Parathyroid adenoma (tissue), 2 donors: ENCODE data around the gene SETX.

Source experiments
- H2AFZ ChIP-seq: fragments of 300-600 bp; sonication (generic); one replicate; pipeline ENCODE4 v1.7.0; 2017; ENCODE audit warnings: antibody characterized with exemption, mild to moderate bottlenecking
- H3K27ac ChIP-seq: fragments of 300-600 bp; sonication (generic); one replicate; pipeline ENCODE4 v1.7.0; 2017
- H3K27me3 ChIP-seq: fragments of 300-600 bp; sonication (generic); one replicate; pipeline ENCODE4 v1.7.0; 2017; ENCODE audit warnings: low read length; ENCODE audit not compliant: control insufficient read depth, insufficient read depth
- H3K36me3 ChIP-seq: fragments of 300-600 bp; sonication (generic); one replicate; pipeline ENCODE4 v1.7.0; 2017; ENCODE audit warnings: low read length; ENCODE audit not compliant: control insufficient read depth, insufficient read depth
- H3K4me1 ChIP-seq: fragments of 300-600 bp; sonication (generic); one replicate; pipeline ENCODE4 v1.7.0; 2017; ENCODE audit warnings: control low read depth
- H3K4me2 ChIP-seq: fragments of 300-600 bp; sonication (generic); one replicate; pipeline ENCODE4 v1.7.0; 2017; ENCODE audit warnings: low read length
- H3K4me3 ChIP-seq: fragments of 300-600 bp; sonication (generic); one replicate; pipeline ENCODE4 v1.7.0; 2017; ENCODE audit warnings: low read depth, low read length
- H3K79me2 ChIP-seq: fragments of 300-600 bp; sonication (generic); one replicate; pipeline ENCODE4 v1.7.0; 2017; ENCODE audit warnings: control low read depth
- H3K9ac ChIP-seq: fragments of 300-600 bp; sonication (generic); one replicate; pipeline ENCODE4 v1.7.0; 2017; ENCODE audit warnings: mild to moderate bottlenecking
- H3K9me3 ChIP-seq: fragments of 300-600 bp; sonication (generic); one replicate; pipeline ENCODE4 v1.7.0; 2017; ENCODE audit warnings: low read length; ENCODE audit not compliant: control insufficient read depth
- TF ChIP-seq, protein P1 (sequence below): fragments of 300-600 bp; sonication (generic); IDR thresholded peaks from one replicate; pipeline ENCODE4 v1.7.0; 2017; ENCODE audit warnings: antibody characterized with exemption, mild to moderate bottlenecking
- donor health status: primary hyperparathyroidism.

SETX gene

DNA sequence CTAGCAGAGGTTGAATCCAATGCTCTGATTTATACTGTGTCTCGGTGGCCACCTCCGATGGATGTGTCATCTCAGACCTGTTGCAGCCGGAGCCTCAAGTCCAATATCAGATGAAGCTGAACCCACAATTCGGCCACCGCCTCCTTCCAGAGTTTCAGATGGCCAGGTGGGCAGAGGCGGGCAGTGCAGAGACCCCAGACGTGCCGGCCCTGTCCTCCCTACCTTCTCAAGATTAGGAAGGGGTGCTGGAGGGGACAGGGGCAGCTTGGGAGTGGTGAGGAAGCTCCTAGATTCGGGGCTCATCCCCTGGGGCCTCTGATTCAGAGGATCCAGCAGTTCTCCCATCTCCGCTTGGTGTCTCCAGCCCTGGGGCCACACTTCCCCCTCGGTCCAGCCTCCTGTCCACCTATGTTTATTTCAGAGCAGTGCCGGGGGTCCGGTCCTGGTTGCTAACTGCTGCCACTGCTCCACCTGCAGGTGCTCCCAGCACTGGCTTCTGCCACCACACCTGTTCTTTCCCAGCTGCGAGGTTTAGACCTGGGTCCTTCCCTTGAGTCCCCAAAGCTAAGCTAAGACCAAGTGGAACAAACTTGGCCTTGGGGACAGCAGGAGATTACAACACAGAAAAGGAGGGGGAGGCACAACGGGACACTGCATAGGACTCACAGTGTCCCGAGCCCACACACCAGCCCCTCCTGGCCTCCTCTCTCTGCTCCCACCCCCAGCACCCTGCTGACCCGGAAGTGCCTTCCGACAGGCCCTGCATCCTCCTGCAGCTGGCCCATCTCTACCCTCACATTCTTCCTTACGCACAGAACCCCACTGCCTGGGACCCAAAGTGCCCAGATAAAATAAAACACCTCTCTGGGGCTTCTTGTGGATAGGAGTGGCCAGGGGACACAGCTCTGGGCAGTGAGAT, 111.4 kb downstream of the SETX start:
- Histone ChIP-seq H3K79me2 (no peaks in the 10 kb centered on the region), H3K9ac (no peak overlapping the region), H3K4me1 (no peaks in the 10 kb centered on the region), H3K27ac (no peak overlapping the region), H3K36me3 (no peaks in the 10 kb centered on the region), H3K4me3 (no peak overlapping the region), H3K4me2 (no peak overlapping the region), H3K9me3 (no peaks in the 10 kb centered on the region), H2AFZ (no peak overlapping the region), H3K27me3 (no peaks in the 10 kb centered on the region)
- TF ChIP-seq, protein P1, sequence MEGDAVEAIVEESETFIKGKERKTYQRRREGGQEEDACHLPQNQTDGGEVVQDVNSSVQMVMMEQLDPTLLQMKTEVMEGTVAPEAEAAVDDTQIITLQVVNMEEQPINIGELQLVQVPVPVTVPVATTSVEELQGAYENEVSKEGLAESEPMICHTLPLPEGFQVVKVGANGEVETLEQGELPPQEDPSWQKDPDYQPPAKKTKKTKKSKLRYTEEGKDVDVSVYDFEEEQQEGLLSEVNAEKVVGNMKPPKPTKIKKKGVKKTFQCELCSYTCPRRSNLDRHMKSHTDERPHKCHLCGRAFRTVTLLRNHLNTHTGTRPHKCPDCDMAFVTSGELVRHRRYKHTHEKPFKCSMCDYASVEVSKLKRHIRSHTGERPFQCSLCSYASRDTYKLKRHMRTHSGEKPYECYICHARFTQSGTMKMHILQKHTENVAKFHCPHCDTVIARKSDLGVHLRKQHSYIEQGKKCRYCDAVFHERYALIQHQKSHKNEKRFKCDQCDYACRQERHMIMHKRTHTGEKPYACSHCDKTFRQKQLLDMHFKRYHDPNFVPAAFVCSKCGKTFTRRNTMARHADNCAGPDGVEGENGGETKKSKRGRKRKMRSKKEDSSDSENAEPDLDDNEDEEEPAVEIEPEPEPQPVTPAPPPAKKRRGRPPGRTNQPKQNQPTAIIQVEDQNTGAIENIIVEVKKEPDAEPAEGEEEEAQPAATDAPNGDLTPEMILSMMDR: no peak

DNA sequence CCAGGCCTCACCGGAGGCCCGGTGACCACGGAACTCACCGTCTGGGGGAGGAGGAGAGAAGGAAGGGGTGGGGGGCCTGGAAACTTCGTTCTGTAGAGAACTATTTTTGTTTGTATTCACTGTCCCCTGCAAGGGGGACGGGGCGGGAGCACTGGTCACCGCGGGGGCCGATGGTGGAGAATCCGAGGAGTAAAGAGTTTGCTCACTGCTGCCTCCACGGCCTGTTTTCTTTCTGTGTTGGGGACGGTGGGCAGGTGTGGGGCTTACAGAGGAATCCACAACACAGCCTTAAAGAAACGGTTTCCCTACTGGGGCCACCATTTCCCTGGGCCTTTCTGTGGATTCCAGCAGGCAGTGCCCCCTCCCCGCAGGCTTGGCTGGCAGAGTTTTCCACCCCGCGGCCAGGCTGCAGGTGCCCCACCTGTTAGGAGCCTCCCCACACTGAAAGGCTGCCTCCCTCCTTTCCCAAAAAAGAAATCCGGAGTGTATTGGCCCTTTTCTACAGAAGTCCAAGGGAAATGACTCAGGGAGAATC, 112.1 kb downstream of the SETX start:
- Histone ChIP-seq H3K4me2 (peak overlapping the region; percentile 74), H3K36me3 (no peaks in the 10 kb centered on the region), H3K9ac (no peak overlapping the region), H2AFZ (no peak overlapping the region), H3K79me2 (no peaks in the 10 kb centered on the region), H3K27me3 (no peaks in the 10 kb centered on the region), H3K4me1 (no peaks in the 10 kb centered on the region), H3K27ac (no peak overlapping the region), H3K4me3 (peak overlapping the region; percentile 37), H3K9me3 (no peaks in the 10 kb centered on the region)
- TF ChIP-seq, protein P1: no peak

DNA sequence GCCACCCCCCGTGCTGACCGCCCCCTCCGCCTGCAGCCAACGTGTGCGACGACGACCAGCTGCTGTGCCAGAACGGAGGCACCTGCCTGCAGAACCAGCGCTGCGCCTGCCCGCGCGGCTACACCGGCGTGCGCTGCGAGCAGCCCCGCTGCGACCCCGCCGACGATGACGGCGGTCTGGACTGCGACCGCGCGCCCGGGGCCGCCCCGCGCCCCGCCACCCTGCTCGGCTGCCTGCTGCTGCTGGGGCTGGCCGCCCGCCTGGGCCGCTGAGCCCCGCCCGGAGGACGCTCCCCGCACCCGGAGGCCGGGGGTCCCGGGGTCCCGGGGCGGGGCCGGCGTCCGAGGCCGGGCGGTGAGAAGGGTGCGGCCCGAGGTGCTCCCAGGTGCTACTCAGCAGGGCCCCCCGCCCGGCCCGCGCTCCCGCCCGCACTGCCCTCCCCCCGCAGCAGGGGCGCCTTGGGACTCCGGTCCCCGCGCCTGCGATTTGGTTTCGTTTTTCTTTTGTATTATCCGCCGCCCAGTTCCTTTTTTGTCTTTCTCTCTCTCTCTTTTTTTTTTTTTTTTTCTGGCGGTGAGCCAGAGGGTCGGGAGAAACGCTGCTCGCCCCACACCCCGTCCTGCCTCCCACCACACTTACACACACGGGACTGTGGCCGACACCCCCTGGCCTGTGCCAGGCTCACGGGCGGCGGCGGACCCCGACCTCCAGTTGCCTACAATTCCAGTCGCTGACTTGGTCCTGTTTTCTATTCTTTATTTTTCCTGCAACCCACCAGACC, 112.8 kb downstream of the SETX start:
- Histone ChIP-seq H3K79me2 (no peaks in the 10 kb centered on the region), H3K4me2 (peak overlapping the region; percentile 85), H3K4me1 (no peaks in the 10 kb centered on the region), H3K27ac (no peak overlapping the region), H3K36me3 (no peaks in the 10 kb centered on the region), H3K9me3 (no peaks in the 10 kb centered on the region), H3K27me3 (no peaks in the 10 kb centered on the region), H2AFZ (peak overlapping the region; percentile 50), H3K4me3 (peak overlapping the region; percentile 53), H3K9ac (no peak overlapping the region)
- TF ChIP-seq, protein P1: no peak

DNA sequence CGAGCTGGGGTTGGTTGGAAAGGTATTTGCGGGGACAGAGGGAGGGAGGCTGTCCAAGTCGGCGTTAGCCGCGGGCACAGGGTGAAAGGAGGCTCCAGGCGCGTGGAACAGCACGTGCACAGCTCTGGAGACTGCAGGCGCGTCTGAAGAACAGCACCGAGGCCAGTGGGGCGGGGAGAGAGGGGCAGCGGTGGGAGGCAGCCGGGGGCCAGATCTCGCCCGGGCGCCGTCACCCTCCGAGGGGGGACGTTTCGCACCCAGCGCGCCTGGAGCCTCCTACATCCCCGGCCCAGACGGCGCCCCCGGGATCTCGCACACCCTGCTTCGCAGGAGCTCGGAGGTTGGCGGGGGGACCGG, 113.3 kb downstream of the SETX start:
- Histone ChIP-seq H3K79me2 (no peaks in the 10 kb centered on the region), H3K4me3 (peak overlapping the region; percentile 53), H3K9ac (no peak overlapping the region), H3K27me3 (no peaks in the 10 kb centered on the region), H3K4me2 (peak overlapping the region; percentile 85), H3K9me3 (no peaks in the 10 kb centered on the region), H3K36me3 (no peaks in the 10 kb centered on the region), H3K4me1 (no peaks in the 10 kb centered on the region), H2AFZ (peak overlapping the region; percentile 50), H3K27ac (no peak overlapping the region)
- TF ChIP-seq, protein P1: no peak
